T-helper 9 cell (primary cell): ENCODE measurements around the gene NSMCE3.
"Not testable (repeated sequence)": the region's sequence is repeated elsewhere in the genome, so short reads cannot be mapped to it uniquely, and the experiment has no call there.

Experiments used
- DNase-seq: peaks from one replicate; pipeline ENCODE4 v3.0.0-alpha.2; 2020

The NSMCE3 gene

GRCh38 chr15:29270169-29270955 is 740 bp upstream of the NSMCE3 start:
- peak; percentile 6 for DNase-seq

GRCh38 chr15:29268706-29269484 is 727 bp downstream of the NSMCE3 start:
- peak; percentile 25 for DNase-seq

GRCh38 chr15:29266052-29266582 is 3.5 kb downstream of the NSMCE3 start:
- no peak for DNase-seq

- no peak for DNase-seq
These were observed 6.3 kb downstream of the NSMCE3 start for GRCh38 chr15:29263289-29263688.

- no peak for DNase-seq
These were observed 6.9 kb downstream of the NSMCE3 start for GRCh38 chr15:29262738-29263137.

GRCh38 chr15:29260896-29261295 is 8.7 kb downstream of the NSMCE3 start:
- no peak for DNase-seq

GRCh38 chr15:29259233-29259632 is 10.4 kb downstream of the NSMCE3 start:
- DNase-seq = no peak

GRCh38 chr15:29252234-29252633 is 17.4 kb downstream of the NSMCE3 start:
- no peak for DNase-seq

GRCh38 chr15:29244544-29244943 is 25.1 kb downstream of the NSMCE3 start:
- DNase-seq = no peak

- DNase-seq = no peak
These were observed 25.5 kb downstream of the NSMCE3 start for GRCh38 chr15:29244123-29244522.

GRCh38 chr15:29242456-29243242 is 27.0 kb downstream of the NSMCE3 start:
- DNase-seq = no peak

GRCh38 chr15:29241207-29241606 is 28.4 kb downstream of the NSMCE3 start:
- no peak for DNase-seq

GRCh38 chr15:29239395-29239794 is 30.2 kb downstream of the NSMCE3 start:
- no peak for DNase-seq

GRCh38 chr15:29233566-29233965 is 36.1 kb downstream of the NSMCE3 start:
- DNase-seq = no peak

- no peak for DNase-seq
These were observed 43.0 kb downstream of the NSMCE3 start for GRCh38 chr15:29226436-29227208.

GRCh38 chr15:29225534-29226234 is 43.9 kb downstream of the NSMCE3 start:
- no peak for DNase-seq

GRCh38 chr15:29224987-29225363 is 44.6 kb downstream of the NSMCE3 start:
- DNase-seq = not testable (repeated sequence)

- not testable (repeated sequence) for DNase-seq
These were observed 45.2 kb downstream of the NSMCE3 start for GRCh38 chr15:29224235-29224986.

- no peak for DNase-seq
These were observed 46.0 kb downstream of the NSMCE3 start for GRCh38 chr15:29223640-29224039.

- DNase-seq = no peak
These were observed 47.3 kb downstream of the NSMCE3 start for GRCh38 chr15:29222129-29222853.
